GM12873 (cell line): ENCODE measurements around the gene RTTN.

Experiments
- CTCF ChIP-seq: IDR thresholded peaks from 2 replicates; pipeline ENCODE4 v1.5.1; 2012; ENCODE audit warnings: low read depth, mild to moderate bottlenecking, moderate library complexity, low read length, control low read depth; ENCODE audit not compliant: insufficient read depth; ENCODE audit errors: missing control alignments

RTTN gene

DNA sequence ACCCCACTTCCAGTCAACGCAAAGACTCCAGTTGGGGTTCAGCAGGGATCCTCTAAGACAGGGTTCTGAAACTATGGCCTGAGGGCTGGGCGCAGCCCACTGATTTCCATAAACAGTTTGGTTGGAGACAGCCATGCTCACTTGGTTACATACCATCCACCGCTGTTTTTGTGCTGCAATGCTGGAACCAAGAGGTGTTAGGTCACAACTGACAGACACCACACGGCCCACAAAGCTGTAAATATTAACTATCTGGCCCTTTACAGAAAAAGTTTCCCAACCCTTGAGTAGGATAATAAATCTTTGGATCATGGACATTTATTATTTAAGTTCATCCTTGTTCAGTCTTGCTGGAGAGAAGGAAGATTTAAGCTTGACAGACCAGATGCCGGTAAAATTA is 249.4 kb downstream of the RTTN start:
- TF ChIP-seq CTCF = no peak

GRCh38 chr18:69954719-69955480 is 250.6 kb downstream of the RTTN start:
- no peak for TF ChIP-seq CTCF

DNA sequence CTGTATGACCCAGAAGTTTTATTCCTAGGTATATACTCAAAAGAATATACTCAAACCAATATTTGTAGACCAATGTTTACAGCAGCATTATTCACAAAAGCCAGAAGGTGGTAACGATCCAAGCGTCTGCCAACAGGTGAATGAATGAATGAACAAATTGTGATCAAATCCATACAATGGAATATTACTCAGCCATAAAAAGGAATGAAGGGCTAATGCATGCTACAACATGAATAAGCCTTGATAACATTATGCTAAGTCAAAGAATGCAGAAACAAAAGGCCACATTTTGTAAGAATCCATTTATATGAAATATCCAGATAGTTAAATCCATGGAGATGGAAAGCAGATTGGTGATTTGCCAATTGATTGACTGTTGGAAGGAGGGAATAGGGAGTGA is 252.3 kb downstream of the RTTN start:
- no peak for TF ChIP-seq CTCF
